OCI-LY3 (cell line): ENCODE measurements around the gene SPTAN1.

Experiments
- H2AFZ ChIP-seq: fragments of 200-600, 300-600 bp; shearing (Covaris generic); 2 replicates; pipeline ENCODE4 v1.6.0; 2014; ENCODE audit warnings: antibody characterized with exemption, low read depth, low read length
- H3K27ac ChIP-seq: fragments of 200-600, 300-600 bp; sonication (generic); 2 replicates; pipeline ENCODE4 v1.5.1; 2014; ENCODE audit warnings: mild to moderate bottlenecking, low read length, moderate library complexity, mixed read lengths
- H3K27me3 ChIP-seq: fragments of 200-600, 300-600 bp; sonication (generic); 2 replicates; pipeline ENCODE4 v1.6.1; 2014; ENCODE audit warnings: low read depth, low read length, mixed read lengths
- H3K36me3 ChIP-seq: fragments of 200-600, 300-600 bp; sonication (generic); replicated peaks from 2 replicates; pipeline ENCODE3; 2014; ENCODE audit warnings: low read depth, low read length, mixed read lengths
- H3K4me1 ChIP-seq: fragments of 300-600, 200-600 bp; sonication (generic); 2 replicates; pipeline ENCODE4 v1.6.1; 2014; ENCODE audit warnings: low read length, mixed read lengths
- H3K4me2 ChIP-seq: fragments of 200-600, 300-600 bp; sonication (generic); 2 replicates; pipeline ENCODE4 v1.6.1; 2014; ENCODE audit warnings: low read length, mixed read lengths
- H3K4me3 ChIP-seq: fragments of 300-600, 200-600 bp; sonication (generic); 2 replicates; pipeline ENCODE4 v1.5.1; 2014; ENCODE audit warnings: antibody characterized with exemption, mild to moderate bottlenecking, low read length, moderate library complexity
- H3K79me2 ChIP-seq: fragments of 300-600, 200-600 bp; shearing (Covaris generic); 2 replicates; pipeline ENCODE4 v1.6.1; 2014; ENCODE audit warnings: mild to moderate bottlenecking, low read length, mixed read lengths
- H3K9ac ChIP-seq: fragments of 300-600, 200-600 bp; shearing (Covaris generic); 2 replicates; pipeline ENCODE4 v1.6.0; 2014; ENCODE audit warnings: mild to moderate bottlenecking, low read length, moderate library complexity
- H3K9me3 ChIP-seq: fragments of 200-600, 300-600 bp; shearing (Covaris generic); 2 replicates; pipeline ENCODE4 v1.6.1; 2014; ENCODE audit warnings: low read length, mixed read lengths; ENCODE audit not compliant: insufficient read depth
- H4K20me1 ChIP-seq: fragments of 200-600, 300-600 bp; sonication (generic); 2 replicates; pipeline ENCODE4 v1.6.1; 2016; ENCODE audit warnings: low read length, mixed read lengths; ENCODE audit not compliant: insufficient read depth
- CTCF ChIP-seq: fragments of 200-600, 300-600 bp; sonication (generic); IDR thresholded peaks from 2 replicates; pipeline ENCODE4 v1.5.1; 2014; ENCODE audit warnings: antibody characterized with exemption, low read length, low read depth
- EZH2phosphoT487 ChIP-seq: fragments of 200-600 bp; shearing (Covaris generic); IDR thresholded peaks from 2 replicates; pipeline ENCODE4 v1.6.1; 2018; ENCODE audit warnings: antibody characterized with exemption, mixed run types, low read depth

Gene SPTAN1

GRCh38 chr9:128653908-128654307 is 101.5 kb downstream of the SPTAN1 start:
- H3K79me2 ChIP-seq = peaks cover 7% of the 10 kb centered on the region; the same call in 1 of the 2 replicates

GRCh38 chr9:128654481-128654880 is 102.1 kb downstream of the SPTAN1 start:
- Histone ChIP-seq H3K9ac (no peak overlapping the region), H3K79me2 (peaks cover 7% of the 10 kb centered on the region; the same call in 1 of the 2 replicates), H2AFZ (no peak overlapping the region), H4K20me1 (no peaks in the 10 kb centered on the region), H3K4me1 (peaks cover 4% of the 10 kb centered on the region; the same call in 1 of the 2 replicates), H3K36me3 (no peaks in the 10 kb centered on the region), H3K4me3 (no peak overlapping the region), H3K9me3 (no peaks in the 10 kb centered on the region), H3K27ac (no peak overlapping the region), H3K4me2 (no peak overlapping the region), H3K27me3 (no peaks in the 10 kb centered on the region)
- no peak for TF ChIP-seq EZH2phosphoT487
- no peak for TF ChIP-seq CTCF

More at GRCh38 chr9:128653908-128654307, 101.5 kb downstream of the SPTAN1 start:
- Histone ChIP-seq H3K27me3 (no peaks in the 10 kb centered on the region), H3K9me3 (no peaks in the 10 kb centered on the region), H3K4me3 (no peak overlapping the region), H3K4me2 (no peak overlapping the region), H3K36me3 (no peaks in the 10 kb centered on the region), H3K9ac (no peak overlapping the region), H4K20me1 (no peaks in the 10 kb centered on the region), H2AFZ (no peak overlapping the region), H3K4me1 (peaks cover 4% of the 10 kb centered on the region; the same call in 1 of the 2 replicates), H3K27ac (no peak overlapping the region)
- no peak for TF ChIP-seq CTCF
- no peak for TF ChIP-seq EZH2phosphoT487

GRCh38 chr9:128656416-128657343 is 104.3 kb downstream of the SPTAN1 start, which contains the start of gene DYNC2I2:
Gene DYNC2I2 (minus strand): TSS chr9:128656847. CDS start chr9:128656726, 121 bp downstream.
- Histone ChIP-seq H3K27me3 (no peaks in the 10 kb centered on the region), H2AFZ (peak within 1 kb of the TSS; percentile 100), H3K27ac (peak within 1 kb of the TSS; percentile 95), H3K36me3 (no peaks in the 10 kb centered on the region), H4K20me1 (no peaks in the 10 kb centered on the region), H3K4me2 (peak within 1 kb of the TSS; percentile 95), H3K9ac (peak within 1 kb of the TSS; percentile 97), H3K4me3 (peak within 1 kb of the TSS; percentile 95), H3K9me3 (no peaks in the 10 kb centered on the region), H3K79me2 (peaks cover 7% of the 10 kb centered on the region; the same call in 1 of the 2 replicates), H3K4me1 (peaks cover 4% of the 10 kb centered on the region; the same call in 1 of the 2 replicates)
- TF ChIP-seq EZH2phosphoT487 = no peak
- no peak for TF ChIP-seq CTCF

GRCh38 chr9:128657344-128657704 is 104.9 kb downstream of the SPTAN1 start:
- Histone ChIP-seq H3K4me3 (peak overlapping the region; percentile 95), H3K27ac (peak overlapping the region; percentile 95), H2AFZ (peak overlapping the region; percentile 100), H3K79me2 (peaks cover 7% of the 10 kb centered on the region; the same call in 1 of the 2 replicates), H3K4me1 (peaks cover 4% of the 10 kb centered on the region; the same call in 1 of the 2 replicates), H3K9ac (peak overlapping the region; percentile 97), H3K4me2 (peak overlapping the region; percentile 95), H3K27me3 (no peaks in the 10 kb centered on the region), H3K36me3 (no peaks in the 10 kb centered on the region), H4K20me1 (no peaks in the 10 kb centered on the region), H3K9me3 (no peaks in the 10 kb centered on the region)
- TF ChIP-seq EZH2phosphoT487 (no peak), CTCF (no peak)
